ENCODE results near the gene EPS8L3.

EPS8L3 gene

GRCh38 chr1:109793486-109794318 lies 30.0 kb upstream of the EPS8L3 start:
- no peak for DNase-seq (ENCODE audit: low read depth in 2 of 2)

GRCh38 chr1:109793089-109793485 lies 29.4 kb upstream of the EPS8L3 start:
- DNase-seq (ENCODE audit: low read depth in 2 of 2): no peak

DNA sequence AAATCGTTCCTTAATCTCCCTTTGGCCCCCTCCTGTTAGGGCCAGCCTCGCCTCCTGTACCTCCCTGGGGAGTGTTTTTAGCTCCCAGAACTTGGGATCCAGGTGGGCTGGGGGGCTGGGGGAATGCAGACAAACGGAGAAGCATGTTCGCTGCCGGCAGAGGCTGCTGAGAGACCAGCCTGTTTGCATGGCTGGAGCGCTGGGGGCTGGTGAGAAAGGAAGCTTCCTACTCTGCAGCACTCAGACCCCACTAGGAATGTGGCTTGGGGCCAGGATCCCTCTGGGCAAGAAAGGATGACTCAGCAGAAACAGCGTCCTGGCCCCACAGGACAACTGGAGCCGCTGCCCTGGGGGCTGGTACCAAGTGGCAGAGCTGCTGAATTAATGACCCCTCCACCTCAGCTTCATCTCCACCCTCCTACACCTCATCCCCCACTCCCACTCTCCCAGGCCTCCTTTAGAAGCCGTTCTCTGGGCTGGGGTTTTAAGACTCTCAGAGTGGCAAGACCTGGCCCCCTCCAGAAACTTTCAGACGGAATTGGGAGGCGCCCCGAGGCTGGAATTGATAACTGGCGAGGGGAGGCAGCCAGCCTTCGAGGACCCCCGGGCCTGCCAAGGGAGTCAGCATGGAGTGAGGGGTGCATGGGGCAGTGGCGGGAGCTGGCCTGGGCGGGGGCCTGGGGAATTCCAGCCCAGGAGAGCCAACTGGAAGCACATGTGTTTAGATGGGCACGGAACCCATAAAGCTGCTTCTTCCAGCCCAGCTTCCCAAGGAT lies 28.5 kb upstream of the EPS8L3 start:
- DNase-seq (ENCODE audit: low read depth in 2 of 2): no peak

DNA sequence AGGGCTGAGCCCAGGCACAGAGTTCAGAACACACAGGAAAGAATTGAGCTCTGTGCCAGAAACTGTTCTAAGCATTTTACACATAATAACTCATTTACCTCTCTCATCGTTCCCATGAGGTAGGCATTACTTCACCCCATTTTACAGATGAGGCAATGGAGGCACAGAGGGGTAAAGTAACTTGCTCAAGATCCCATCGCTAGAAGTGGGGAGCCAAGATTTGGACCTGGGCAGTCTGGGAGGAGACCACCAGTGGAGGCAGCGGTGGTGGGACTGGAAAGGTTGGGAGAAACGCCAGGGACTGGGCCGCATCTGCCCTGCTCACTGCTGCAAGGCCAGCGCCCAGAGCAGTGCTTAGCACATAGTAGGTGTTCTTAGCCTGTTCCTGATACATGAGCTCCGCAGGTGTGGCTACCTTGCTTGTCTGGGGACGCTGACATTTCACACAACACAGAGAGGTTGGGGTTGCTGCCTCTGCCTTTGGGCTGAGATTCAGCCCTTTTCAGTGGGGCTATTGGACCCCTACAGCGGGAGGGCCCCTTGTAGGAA lies 27.8 kb upstream of the EPS8L3 start:
- DNase-seq (ENCODE audit: low read depth in 2 of 2): no peak

- DNase-seq (ENCODE audit: low read depth in 2 of 2): peak; percentile 52 to 66
Observed at GRCh38 chr1:109790735-109791494, 27.2 kb upstream of the EPS8L3 start.

GRCh38 chr1:109790329-109790728 lies 26.6 kb upstream of the EPS8L3 start:
- DNase-seq (ENCODE audit: low read depth in 2 of 2): no peak

GRCh38 chr1:109789551-109790180 lies 25.9 kb upstream of the EPS8L3 start:
- DNase-seq (ENCODE audit: low read depth in 2 of 2): no peak

DNA sequence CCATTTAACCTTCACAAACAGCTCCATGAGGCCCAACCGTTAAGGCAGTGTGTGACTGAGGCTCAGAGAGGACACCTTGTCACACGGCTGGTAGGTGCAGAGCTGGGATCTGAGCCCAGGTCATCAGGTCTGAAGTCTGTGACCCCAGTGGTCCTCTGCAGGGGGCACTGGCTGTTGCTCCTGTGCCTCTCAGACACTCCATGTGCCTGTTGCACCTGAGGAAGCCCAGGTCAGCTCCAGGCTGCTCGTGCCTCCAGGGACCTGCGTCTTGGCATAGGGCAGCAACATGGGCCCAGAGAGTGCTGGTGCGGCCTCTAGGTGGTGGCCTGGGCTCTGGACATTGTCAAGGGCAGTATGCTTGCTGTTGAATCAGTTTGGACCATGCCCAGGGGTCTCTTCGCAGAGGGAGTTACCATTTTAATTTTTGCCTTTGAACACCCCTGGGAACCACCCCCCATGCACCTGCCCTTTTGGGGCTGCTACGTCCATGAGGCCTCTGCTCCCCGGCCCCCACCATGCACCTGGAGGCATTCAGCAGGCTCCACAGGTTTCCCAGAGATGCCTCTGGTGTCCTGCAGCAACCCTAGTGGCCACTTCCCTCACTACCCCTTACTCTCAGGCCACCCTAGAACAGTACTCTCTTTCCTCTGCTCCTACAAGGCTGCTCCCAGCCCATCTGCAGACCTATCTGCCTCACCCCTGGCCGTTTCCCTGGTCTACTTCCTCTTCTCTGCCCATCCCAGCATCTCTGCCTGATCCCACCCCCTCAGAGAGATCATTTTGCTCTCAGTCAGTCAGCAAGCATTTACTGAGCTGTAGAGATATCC lies 25.2 kb upstream of the EPS8L3 start:
- DNase-seq (ENCODE audit: low read depth in 2 of 2): no peak

DNA sequence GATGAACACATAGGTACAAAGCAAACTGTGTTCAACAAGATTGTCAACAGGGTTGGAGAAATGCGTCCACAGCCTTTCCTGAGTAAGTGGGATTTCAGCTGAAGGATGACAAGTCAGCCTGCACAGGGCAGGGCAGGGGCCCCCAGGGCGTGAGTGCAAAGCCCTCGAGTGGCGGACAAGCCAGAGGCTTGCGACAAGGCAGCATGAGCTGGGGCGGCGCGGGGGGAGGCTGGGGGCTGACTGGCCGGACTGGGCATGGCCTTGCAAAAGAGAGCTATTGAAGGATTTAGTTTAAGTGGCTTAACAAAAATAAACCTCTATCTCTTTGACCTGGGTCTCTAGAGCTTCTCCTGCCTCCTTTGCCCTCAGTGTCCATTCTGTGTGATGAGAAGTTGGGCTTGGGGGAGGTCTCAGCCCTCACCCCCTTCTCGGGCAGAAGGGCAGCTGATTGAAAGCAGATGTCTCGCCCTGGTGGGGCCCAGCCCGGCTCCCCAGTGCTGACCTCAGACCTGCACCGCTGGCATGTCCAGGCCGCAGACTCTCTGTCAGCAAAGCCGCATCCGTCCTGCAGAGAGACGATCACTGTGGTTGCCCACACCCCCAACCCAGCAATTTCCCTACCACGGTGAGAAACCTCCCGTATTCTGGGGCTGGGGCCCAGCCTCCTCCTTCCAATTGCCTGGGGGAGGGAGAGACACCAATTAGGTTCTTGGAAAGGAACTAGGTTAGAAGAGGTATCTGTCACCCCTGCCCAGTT lies 24.3 kb upstream of the EPS8L3 start:
- DNase-seq (ENCODE audit: low read depth in 2 of 2): no peak

GRCh38 chr1:109787211-109787844 lies 23.6 kb upstream of the EPS8L3 start:
- DNase-seq (ENCODE audit: low read depth in 2 of 2): no peak

- DNase-seq (ENCODE audit: low read depth in 2 of 2): no peak
Observed at GRCh38 chr1:109786531-109787021, 22.9 kb upstream of the EPS8L3 start.

- no peak for DNase-seq (ENCODE audit: low read depth in 2 of 2)
Observed at GRCh38 chr1:109786112-109786480, 22.4 kb upstream of the EPS8L3 start.

DNA sequence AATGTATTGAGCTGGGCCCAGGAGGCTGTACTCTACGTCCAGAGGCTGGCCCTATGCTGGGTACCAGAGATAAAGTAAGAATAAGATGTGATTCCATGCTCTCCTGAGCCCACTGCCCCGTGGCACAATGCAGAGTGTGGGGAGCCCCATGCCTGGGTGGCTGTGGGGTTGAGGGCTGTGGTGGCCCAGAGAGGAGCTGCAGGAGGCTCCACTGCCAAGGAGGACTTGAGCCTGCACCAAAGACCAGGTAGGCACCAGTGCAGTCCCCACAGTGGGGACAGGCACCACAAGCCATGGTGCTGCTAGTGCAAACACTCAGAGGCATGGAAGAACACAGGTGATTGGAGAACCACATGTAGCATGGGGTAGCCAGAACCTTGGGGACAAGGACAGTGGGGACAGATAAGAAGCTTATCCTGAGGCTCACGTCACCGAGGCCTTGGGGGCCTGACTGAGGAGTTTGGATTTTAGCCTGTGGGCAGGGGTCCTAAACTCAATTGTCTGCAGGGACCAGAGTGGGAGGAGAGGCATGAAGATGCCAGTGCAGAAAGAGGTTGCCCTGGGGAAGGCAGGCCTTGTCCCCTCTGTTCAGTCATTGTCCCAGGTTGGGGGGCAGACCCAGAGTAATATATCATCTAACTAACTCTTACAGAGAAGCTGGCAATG lies 21.9 kb upstream of the EPS8L3 start:
- DNase-seq (ENCODE audit: low read depth in 2 of 2): no peak

DNA sequence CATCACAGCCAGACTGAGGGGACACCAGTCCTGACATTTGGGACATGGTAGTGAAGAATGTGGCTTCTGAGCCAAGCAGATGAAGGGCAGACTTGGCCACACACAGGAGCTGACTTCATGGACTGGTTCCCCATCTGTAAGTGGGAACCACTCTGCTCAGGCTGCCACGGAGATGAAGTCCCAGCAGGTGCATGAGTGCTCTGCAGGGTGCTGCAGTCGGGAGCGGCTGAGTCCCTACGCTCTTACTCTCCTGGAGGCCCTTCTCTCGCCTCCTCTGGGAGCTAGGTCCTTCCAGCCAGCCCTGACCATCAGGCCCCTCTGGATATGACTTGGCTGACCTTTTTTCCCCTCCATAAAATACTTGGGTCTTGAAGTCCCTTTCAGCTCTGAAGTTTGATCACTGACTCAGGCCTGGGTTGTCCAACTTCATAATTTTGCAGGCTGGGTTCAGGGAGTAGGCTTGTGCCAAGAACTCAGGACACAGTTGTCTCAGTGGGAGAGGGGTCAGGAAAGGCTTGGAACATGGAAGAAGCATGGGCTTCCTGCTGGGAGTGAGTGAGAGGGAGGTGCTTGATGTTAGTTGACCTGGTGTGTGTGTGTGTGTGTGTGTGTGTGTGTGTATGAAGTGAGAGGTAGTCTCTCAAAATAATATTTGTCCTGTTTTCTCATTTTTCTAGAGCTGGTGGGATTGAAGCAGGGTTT lies 21.0 kb upstream of the EPS8L3 start:
- no peak for DNase-seq (ENCODE audit: low read depth in 2 of 2)

- DNase-seq (ENCODE audit: low read depth in 2 of 2): no peak
Observed at GRCh38 chr1:109783436-109783835, 19.7 kb upstream of the EPS8L3 start.

- no peak for DNase-seq (ENCODE audit: low read depth in 2 of 2)
Observed at GRCh38 chr1:109782927-109783326, 19.2 kb upstream of the EPS8L3 start.

- DNase-seq (ENCODE audit: low read depth in 2 of 2): no peak
Observed at GRCh38 chr1:109782514-109782913, 18.8 kb upstream of the EPS8L3 start.

DNA sequence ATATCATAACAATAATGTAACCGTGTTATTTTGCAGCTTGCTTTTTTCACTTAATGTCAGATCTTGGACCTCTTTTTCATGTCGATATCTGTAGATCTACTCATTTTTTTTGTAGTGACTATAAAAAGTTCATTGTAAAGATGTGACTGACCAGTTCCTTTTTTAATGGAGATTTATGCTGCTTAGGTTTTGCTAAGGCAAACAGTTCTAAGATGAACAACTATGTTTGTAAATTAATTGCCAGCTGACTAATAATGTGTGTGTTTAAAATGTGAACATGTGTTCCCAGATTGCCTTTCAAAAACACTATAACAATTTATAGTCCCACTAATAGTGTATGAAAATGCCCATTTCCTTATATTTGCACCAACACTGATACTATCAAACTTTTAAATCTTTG lies 18.1 kb upstream of the EPS8L3 start:
- no peak for DNase-seq (ENCODE audit: low read depth in 2 of 2)

All from activated CD4-positive, alpha-beta T cell treated with anti-CD3 and anti-CD28 coated beads for 24 hours (primary cell).